GM19468 (cell line): ENCODE results near the gene CENPB.
"Not testable (repeated sequence)": the region's sequence is repeated elsewhere in the genome, so short reads cannot be mapped to it uniquely, and the experiment has no call there.

Experiments
- ATAC-seq: cut with Tn5 transposase; IDR thresholded peaks from one replicate; pipeline ENCODE4 v1.9.1; 2021; ENCODE audit warnings: mild to moderate bottlenecking, moderate library complexity, moderate number of reproducible peaks; ENCODE audit not compliant: unreplicated experiment; ENCODE audit errors: extremely low read depth

The CENPB gene

GRCh38 chr20:3795511-3796468, 9.2 kb upstream of the CENPB start, which contains the start of gene CDC25B:
CDC25B (plus strand) TSS chr20:3796310; CDS start chr20:3796532, 222 bp downstream.
- no peak for ATAC-seq

- ATAC-seq = no peak
Measured at GRCh38 chr20:3794701-3795420, 8.3 kb upstream of the CENPB start.

- not testable (repeated sequence) for ATAC-seq
Measured at GRCh38 chr20:3794168-3794567, 7.6 kb upstream of the CENPB start.

- not testable (repeated sequence) for ATAC-seq
Measured at GRCh38 chr20:3789201-3789600, 2.7 kb upstream of the CENPB start.

- ATAC-seq = no peak
Measured at GRCh38 chr20:3788685-3789155, 2.2 kb upstream of the CENPB start.

GRCh38 chr20:3787324-3788014, 929 bp upstream of the CENPB start:
- ATAC-seq = no peak

GRCh38 chr20:3786126-3786484, 435 bp downstream of the CENPB start:
- no peak for ATAC-seq

GRCh38 chr20:3785240-3786125, 1.1 kb downstream of the CENPB start:
- no peak for ATAC-seq

GRCh38 chr20:3784863-3785239, 1.7 kb downstream of the CENPB start:
- no peak for ATAC-seq

GRCh38 chr20:3784216-3784853, 2.2 kb downstream of the CENPB start:
- ATAC-seq = no peak

- no peak for ATAC-seq
Measured at GRCh38 chr20:3783511-3784195, 2.9 kb downstream of the CENPB start.

GRCh38 chr20:3783068-3783489, 3.5 kb downstream of the CENPB start:
- ATAC-seq = no peak

GRCh38 chr20:3782597-3782996, 3.9 kb downstream of the CENPB start:
- no peak for ATAC-seq

GRCh38 chr20:3781153-3781910, 5.2 kb downstream of the CENPB start, which contains the start of gene SPEF1:
SPEF1 (minus strand) TSS chr20:3781448; CDS start chr20:3781287, 161 bp downstream.
- ATAC-seq = no peak

- no peak for ATAC-seq
Measured at GRCh38 chr20:3778976-3779375, 7.6 kb downstream of the CENPB start.

- no peak for ATAC-seq
Measured at GRCh38 chr20:3777716-3778629, 8.6 kb downstream of the CENPB start.

GRCh38 chr20:3777381-3777715, 9.2 kb downstream of the CENPB start:
- ATAC-seq = no peak
